Ishikawa (cell line): ENCODE data around the gene CLN6.
A peak's percentile ranks its signal among the peaks of the same experiment; 100 is the strongest.

Source experiments
- CEBPB ChIP-seq: IDR thresholded peaks from 2 replicates; pipeline ENCODE4 v1.6.1; 2012
- CREB1 ChIP-seq: IDR thresholded peaks from 2 replicates; pipeline ENCODE4 v1.6.1; 2012; ENCODE audit warnings: low read depth
- EGR1 ChIP-seq: IDR thresholded peaks from 2 replicates; pipeline ENCODE4 v1.6.1; 2012
- EP300 ChIP-seq: IDR thresholded peaks from 2 replicates; pipeline ENCODE4 v1.6.1; 2012; ENCODE audit warnings: borderline replicate concordance
- MAX ChIP-seq: IDR thresholded peaks from 2 replicates; pipeline ENCODE4 v1.6.1; 2012
- NFIC ChIP-seq: IDR thresholded peaks from 2 replicates; pipeline ENCODE4 v1.6.1; 2012
- RAD21 ChIP-seq: IDR thresholded peaks from 2 replicates; pipeline ENCODE4 v1.6.1; 2012; ENCODE audit warnings: low read depth
- REST ChIP-seq: IDR thresholded peaks from 2 replicates; pipeline ENCODE4 v1.6.1; 2012; ENCODE audit warnings: low read depth, mild to moderate bottlenecking
- TAF1 ChIP-seq: IDR thresholded peaks from 2 replicates; pipeline ENCODE4 v1.6.1; 2012; ENCODE audit warnings: low read depth, mild to moderate bottlenecking
- TEAD4 ChIP-seq: IDR thresholded peaks from 2 replicates; pipeline ENCODE4 v1.6.1; 2012
- USF1 ChIP-seq: IDR thresholded peaks from 2 replicates; pipeline ENCODE4 v1.6.1; 2012
- YY1 ChIP-seq: IDR thresholded peaks from 2 replicates; pipeline ENCODE4 v1.6.1; 2012; ENCODE audit warnings: low read depth
- ZBTB7A ChIP-seq: IDR thresholded peaks from 2 replicates; pipeline ENCODE4 v1.6.1; 2012; ENCODE audit warnings: low read depth

- TF ChIP-seq TAF1 (no peak), USF1 (peak; percentile 86), EGR1 (no peak), NFIC (no peak), MAX (no peak), CEBPB (no peak), EP300 (no peak), REST (no peak), RAD21 (no peak), CREB1 (no peak), ZBTB7A (no peak), YY1 (no peak), TEAD4 (no peak)
Observed at GRCh38 chr15:68218847-68219798, 10.4 kb downstream of the CLN6 start.
